Germinal center (tissue), 1 donor: ENCODE data around the gene NOX1.
"Not testable (repeated sequence)": the region's sequence is repeated elsewhere in the genome, so short reads cannot be mapped to it uniquely, and the experiment has no call there.

Experiments
- DNase-seq: peaks from one replicate; pipeline ENCODE4 v3.0.0; 2012; ENCODE audit warnings: mixed read lengths, low spot score

NOX1 gene

GRCh38 chrX:100819837-100820666 is 54.1 kb downstream of the NOX1 start, which contains the start of gene CSTF2:
Gene CSTF2 (plus strand): TSS chrX:100820391. CDS start chrX:100820417, 26 bp downstream.
- DNase-seq = peak; percentile 78

- no peak for DNase-seq
These were observed 54.7 kb downstream of the NOX1 start for GRCh38 chrX:100819534-100819836.

GRCh38 chrX:100817340-100817739 is 56.8 kb downstream of the NOX1 start:
- DNase-seq = no peak

GRCh38 chrX:100812216-100813158 is 61.7 kb downstream of the NOX1 start:
- no peak for DNase-seq

- not testable (repeated sequence) for DNase-seq
These were observed 65.9 kb downstream of the NOX1 start for GRCh38 chrX:100808265-100808664.

- DNase-seq = no peak
These were observed 69.4 kb downstream of the NOX1 start for GRCh38 chrX:100804780-100805179.

- no peak for DNase-seq
These were observed 71.3 kb downstream of the NOX1 start for GRCh38 chrX:100802843-100803242.

GRCh38 chrX:100798484-100799214 is 75.5 kb downstream of the NOX1 start:
- no peak for DNase-seq

GRCh38 chrX:100797359-100797758 is 76.8 kb downstream of the NOX1 start:
- no peak for DNase-seq

- DNase-seq = not testable (repeated sequence)
These were observed 77.8 kb downstream of the NOX1 start for GRCh38 chrX:100796371-100796770.
